ENCODE results near the gene GRHL1.
"Not testable (repeated sequence)": the region's sequence is repeated elsewhere in the genome, so short reads cannot be mapped to it uniquely, and the experiment has no call there.

GRHL1 gene

GRCh38 chr2:10010861-10011605 lies 59.5 kb downstream of the GRHL1 start:
- not testable (repeated sequence) for DNase-seq

- not testable (repeated sequence) for DNase-seq
Observed at GRCh38 chr2:10011606-10012325, 60.3 kb downstream of the GRHL1 start.

- not testable (repeated sequence) for DNase-seq
Observed at GRCh38 chr2:10012366-10012962, 61.0 kb downstream of the GRHL1 start.

GRCh38 chr2:10012963-10013461 lies 61.5 kb downstream of the GRHL1 start:
- DNase-seq: no peak

DNA sequence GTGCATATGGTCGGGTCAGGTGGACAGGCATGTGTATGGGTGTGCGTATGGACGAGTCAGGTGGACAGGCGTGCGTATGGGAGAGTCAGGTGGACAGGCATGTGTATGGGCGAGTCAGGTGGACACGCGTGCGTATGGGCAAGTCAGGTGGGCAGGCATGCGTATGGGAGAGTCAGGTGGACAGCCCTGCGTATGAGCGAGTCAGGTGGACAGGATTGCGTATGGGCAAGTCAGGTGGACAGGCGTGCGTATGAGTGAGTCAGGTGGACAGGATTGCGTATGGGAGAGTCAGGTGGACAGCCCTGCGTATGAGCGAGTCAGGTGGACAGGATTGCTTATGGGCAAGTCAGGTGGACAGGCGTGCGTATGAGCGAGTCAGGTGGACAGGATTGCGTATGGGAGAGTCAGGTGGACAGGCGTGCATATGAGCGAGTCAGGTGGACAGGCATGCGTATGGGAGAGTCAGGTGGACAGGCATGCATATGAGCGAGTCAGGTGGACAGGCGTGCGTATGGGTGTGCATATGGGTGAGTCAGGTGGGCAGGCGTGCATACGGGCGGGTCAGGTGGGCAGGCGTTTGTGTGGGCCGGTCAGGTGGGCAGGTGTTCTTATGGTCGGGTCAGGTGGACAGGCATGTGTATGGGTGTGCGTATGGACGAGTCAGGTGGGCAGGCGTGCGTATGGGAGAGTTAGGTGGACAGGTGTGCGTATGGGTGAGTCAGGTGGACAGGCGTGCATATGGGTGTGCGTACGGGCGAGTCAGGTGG lies 62.3 kb downstream of the GRHL1 start:
- not testable (repeated sequence) for DNase-seq

- DNase-seq: no peak
Observed at GRCh38 chr2:10014418-10015190, 63.1 kb downstream of the GRHL1 start.

DNA sequence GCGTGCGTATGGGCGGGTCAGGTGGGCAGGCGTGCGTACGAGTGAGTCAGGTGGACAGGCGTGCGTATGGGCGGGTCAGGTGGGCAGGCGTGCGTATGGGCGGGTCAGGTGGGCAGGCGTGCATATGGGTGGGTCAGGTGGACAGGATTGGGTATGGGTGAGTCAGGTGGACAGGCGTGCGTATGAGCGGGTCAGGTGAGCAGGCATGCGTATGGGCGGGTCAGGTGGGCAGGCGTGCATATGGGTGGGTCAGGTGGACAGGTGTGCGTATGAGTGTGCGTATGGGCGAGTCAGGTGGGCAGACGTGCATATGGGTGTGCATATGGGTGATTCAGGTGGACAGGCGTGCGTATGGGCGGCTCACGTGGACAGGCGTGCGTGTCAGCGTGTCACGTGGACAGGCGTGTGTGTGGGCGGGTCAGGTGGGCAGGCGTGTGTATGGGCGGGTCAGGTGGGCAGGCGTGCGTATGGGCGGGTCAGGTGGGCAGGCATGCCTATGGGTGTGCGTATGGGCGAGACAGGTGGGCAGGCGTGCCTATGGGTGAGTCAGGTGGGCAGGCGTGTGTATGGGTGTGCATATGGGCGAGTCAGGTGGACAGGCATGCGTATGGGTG lies 64.0 kb downstream of the GRHL1 start:
- not testable (repeated sequence) for DNase-seq

DNA sequence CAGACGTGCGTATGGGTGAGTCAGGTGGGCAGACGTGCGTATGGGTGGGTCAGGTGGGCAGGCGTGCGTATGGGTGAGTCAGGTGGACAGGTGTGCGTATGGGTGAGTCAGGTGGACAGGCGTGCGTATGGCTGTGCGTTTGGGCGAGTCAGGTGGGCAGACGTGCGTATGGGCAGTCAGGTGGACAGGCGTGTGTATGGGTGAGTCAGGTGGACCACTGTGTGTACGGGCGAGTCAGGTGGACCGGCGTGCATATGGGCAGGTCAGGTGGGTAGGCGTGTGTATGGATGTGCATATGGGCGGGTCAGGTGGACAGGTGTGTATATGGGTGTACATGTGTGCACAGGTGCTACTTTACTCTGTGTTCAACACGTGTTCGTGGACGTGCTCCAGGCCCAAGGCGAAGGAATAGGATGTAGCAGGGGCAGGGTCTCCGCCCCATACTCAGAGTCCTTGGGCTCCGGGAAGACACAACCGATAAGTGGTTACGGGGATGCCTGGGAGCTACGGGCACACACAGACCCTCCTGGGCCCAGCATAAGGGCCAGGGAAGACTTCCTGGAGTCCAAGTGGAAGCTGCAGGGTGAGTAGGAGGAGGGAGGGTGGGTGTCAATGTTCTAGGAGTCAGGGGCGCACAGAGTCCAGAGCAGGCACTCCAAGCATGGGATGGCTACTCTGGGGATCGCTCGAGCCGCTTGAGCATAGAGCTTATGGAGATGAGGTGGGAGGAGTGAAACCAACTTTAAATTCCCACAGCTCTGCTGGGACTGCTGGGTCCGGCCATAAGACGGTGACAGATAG lies 64.7 kb downstream of the GRHL1 start:
- DNase-seq: no peak

DNA sequence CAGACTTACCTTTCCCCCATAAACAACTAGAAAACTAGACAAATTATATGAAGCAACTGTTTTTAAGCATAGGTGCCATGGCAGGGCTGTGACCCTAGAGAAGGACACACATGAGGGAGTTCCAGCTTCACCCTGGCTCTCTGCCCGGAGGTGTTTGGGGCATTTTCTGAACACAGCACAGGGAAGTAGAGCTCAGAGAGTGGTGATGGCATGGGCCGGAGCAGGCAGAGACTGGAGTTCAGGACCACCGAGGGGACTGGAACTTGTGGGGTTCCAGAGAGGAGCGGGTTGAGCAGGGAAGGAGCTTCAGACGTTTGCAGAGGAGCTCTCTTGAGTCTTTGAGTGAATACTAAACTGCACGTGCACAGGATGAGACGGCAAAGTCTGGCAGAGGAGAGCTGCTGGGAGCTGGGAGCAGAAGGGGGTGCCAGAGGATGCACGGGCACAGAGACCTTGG lies 65.3 kb downstream of the GRHL1 start:
- no peak for DNase-seq

GRCh38 chr2:10017313-10017941 lies 65.9 kb downstream of the GRHL1 start:
- no peak for DNase-seq

DNA sequence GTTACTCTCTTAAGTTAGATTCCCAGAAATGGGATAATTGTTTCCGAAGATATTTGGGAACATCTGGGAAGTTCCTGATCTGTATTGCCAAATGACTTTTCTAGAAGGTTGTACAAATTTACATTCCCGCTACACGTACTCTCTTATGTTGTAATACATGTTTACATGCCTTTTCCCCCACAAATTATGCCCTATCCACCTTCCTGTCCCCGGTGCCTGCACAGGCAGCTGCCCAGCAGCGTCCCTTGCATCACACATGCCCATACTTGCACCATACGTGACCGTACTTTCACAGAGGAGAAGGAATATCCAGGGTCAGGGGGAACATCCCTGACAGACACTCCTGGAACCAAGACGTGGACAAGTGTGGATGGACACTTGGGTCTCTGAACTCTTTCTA lies 67.7 kb downstream of the GRHL1 start:
- DNase-seq: no peak

DNA sequence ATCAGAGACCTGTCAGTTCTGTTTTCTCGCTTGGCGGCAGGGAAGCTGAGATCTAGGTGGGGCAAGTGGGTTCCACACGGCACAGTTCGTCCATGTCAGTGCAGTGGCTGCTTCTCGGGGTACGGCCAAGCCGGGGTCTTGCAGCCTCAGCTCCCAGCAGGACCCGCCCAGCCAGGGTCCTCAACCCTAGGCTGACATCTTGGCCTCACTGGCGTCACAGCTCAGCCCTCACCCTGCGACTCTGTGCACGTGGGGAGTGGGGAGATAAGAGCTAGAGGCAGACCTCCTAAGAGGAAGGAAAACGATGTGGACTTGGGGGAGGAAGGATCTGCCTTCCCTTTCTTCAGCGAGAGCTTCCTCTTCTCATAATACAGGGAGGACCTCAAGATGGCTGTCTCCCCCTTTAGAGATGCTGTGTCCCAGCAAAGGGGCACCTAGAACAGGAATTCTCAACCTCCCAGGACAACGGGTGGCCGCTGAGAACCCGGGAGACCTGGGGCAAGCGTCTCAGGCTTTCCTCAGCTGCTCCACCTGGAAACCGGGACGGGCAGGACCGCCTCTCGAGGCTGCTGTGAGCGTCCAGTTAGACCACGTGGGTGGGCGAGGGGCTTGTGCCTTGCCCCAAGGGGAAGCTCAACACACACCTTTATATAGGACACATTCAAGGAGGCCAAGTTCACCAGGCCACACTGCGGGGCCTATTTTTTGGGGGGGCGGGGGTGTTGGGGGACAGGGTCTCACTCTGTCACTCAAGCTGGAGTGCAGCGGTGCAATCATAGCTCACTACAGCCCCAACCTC lies 68.3 kb downstream of the GRHL1 start:
- no peak for DNase-seq

GRCh38 chr2:10022041-10022421 lies 70.5 kb downstream of the GRHL1 start:
- no peak for DNase-seq

- DNase-seq: no peak
Observed at GRCh38 chr2:10022445-10022844, 71.0 kb downstream of the GRHL1 start.

GRCh38 chr2:10022966-10023662 lies 71.6 kb downstream of the GRHL1 start:
- DNase-seq: no peak

- no peak for DNase-seq
Observed at GRCh38 chr2:10026940-10027569, 75.6 kb downstream of the GRHL1 start.

- no peak for DNase-seq
Observed at GRCh38 chr2:10027660-10028330, 76.3 kb downstream of the GRHL1 start.
